Activated CD8-positive, alpha-beta memory T cell treated with anti-CD3 and anti-CD28 coated beads, Interleukin-2, amount 50 U/mL, for 4 hours (primary cell): ENCODE data around the gene ABHD17C.
A peak's percentile ranks its signal among the peaks of the same experiment; 100 is the strongest.

ENCODE experiments used
- DNase-seq: peaks from one replicate; pipeline ENCODE4 v3.0.0-alpha.2; 2020

ABHD17C gene

GRCh38 chr15:80769153-80769828 is 74.2 kb downstream of the ABHD17C start:
- no peak for DNase-seq

DNA sequence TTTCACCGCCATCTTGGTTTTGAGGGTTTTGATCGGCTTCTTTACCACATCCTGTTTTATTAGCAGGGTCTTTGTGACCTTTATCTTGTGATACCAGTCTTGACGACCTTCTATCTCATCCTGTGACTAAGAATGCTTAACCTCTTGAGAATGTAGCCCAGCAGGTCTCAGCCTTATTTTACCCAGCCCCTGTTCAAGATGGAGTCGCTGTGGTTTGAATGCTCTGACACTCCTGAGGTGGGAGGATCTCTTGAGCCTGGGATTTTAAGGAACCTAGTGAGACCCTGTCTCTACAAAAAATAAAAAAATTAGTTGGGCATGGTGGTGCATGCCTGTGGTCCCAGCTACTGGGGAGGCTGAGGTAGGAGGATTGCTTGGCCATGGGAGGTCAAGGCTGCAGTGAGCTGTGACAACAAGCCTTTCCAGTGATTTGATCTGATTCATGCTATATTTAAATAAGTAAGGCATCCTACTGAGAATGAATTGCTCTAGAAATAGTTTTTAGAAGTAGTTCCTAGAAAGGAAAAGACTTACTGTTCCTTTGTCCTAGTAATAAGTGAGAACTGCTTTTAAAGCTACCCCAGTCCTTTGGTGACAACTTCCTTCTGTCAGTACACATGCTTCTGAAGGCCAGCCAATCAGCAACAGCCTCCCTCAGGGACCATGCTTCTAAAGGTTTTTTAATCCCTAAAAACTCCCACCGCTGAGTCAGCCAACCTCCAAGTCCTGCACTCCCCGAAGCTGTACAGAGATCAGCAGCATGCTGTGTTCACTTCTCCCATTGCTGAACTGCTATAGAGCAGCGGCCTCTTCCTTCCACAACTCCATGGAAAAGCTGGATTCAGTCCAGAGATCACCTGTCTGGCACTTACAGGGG is 75.0 kb downstream of the ABHD17C start:
- no peak for DNase-seq

DNA sequence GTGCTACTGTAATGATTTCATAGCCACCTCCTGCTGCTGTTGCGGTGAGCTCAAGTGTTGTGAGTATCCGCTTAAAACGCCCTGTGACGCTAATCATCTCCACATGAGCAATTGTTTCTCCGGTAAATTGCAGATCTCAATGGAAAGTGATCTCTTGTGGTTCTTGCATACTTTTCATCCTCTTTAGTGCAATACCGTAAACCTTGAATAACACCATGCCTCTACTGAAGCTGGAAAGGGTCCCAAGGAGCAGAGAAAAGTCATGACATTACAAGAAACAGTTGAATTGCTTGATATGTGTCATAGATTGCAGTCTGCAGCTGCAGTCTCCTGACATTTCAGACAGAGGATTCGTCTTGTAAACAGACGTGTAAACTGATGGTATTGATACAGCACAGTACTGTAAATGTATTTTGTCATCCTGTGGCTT is 78.0 kb downstream of the ABHD17C start:
- DNase-seq, result no peak

- no peak for DNase-seq
Measured at GRCh38 chr15:80773792-80774352, 78.8 kb downstream of the ABHD17C start.

GRCh38 chr15:80774486-80774885 is 79.4 kb downstream of the ABHD17C start:
- no peak for DNase-seq

- no peak for DNase-seq
Measured at GRCh38 chr15:80775338-80775737, 80.2 kb downstream of the ABHD17C start.

DNA sequence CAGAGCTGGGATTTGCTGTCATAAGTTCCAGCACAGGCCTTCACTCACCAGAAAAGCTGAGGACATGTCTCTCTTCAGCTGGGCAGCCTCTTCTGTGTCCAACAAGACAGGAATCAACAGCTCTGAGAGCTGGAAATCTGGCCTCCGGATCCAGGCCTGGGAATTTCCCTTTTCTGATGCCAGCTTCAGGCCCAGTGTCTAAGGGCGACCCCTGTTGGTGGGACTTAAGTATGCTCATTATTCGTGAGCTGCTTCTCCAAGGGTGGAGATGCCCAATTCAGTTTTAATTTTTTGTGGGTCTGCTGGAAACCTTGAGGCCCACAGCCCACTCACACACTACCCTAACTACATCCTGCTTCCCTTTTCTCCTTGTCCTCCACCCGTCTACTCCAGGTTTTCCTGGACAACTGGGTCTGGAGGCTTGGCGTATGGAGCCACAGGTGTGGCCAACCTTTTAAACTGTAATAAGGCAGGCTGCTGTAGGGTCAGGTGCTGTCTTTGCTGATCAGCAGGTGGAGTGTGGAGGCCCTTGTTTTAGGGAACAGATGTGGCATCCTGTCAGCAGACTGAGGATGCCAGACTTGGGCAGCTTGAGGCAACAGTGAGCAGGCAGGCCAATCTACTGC is 81.4 kb downstream of the ABHD17C start:
- peak; percentile 51 for DNase-seq

DNA sequence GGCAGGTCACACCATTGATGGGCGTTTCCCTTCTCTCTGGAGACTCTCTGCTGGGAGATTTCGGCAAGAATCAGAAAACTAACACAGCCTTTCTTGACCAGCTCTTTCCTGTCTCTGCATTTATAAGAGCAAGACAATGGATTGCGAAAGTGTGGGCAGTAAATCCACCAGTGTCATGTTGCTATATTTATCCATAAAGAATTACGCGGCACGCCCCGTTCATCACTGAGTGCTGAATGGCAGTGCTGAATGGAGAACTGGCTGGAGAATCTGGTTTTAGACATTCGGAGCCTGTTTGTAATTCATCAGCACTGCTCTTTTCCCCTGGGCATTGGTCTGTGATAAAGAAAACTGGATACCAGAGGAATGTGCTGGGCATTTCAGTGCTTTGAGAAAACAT is 82.0 kb downstream of the ABHD17C start:
- no peak for DNase-seq

DNA sequence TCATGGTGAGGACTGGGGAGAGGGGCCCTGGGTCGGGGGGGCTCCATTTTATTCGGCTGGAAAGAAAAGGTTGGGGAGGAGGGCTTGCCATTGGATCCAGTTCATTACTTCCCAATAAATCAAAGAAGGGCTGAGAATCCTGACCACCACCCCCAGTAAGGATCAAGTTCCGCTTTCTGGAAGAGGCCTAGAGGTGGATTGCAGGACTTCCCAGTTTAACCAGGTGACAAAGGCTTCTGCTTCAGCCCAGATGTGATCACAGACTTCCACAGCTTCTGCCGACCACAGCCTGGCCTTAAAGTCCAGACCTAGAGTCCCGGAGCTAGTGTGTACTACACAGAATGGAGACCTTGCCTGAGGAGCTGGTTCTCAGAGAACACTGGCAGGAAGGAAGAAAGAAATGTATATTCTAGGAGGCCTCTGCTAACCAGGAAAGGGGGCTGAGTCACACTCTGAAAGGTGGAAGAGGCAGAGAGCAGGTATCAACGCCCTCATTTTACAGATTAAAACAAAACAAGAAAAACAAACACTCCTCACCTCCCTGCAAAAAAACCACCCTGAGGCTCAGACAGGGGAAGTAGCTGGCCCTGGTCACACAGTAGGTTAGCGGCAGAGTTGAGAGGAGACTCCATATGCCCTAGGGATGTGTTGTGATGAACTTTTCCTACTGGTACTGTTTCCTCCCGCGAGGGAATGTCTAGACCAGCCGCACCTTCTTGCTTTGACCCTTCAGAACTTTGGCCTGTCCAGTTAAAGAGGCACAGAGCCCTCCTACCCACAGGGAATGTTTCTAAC is 82.9 kb downstream of the ABHD17C start:
- no peak for DNase-seq

DNA sequence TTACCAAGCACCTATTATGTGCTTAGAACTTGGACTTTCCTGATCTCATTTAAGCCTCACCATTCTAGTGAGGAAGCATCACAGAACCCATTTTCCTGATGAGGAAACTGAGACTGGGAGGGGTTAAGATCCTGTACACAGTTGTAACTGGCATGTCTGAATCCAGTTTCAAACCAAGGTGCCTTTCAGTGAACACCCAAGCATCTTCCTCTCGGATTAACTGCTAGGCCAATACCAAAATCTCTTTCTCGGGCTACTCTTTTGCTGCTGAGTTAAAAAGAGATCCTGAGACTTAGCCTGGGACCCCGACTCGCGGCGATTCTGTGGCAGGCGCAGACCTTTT is 83.5 kb downstream of the ABHD17C start:
- DNase-seq, result no peak

DNA sequence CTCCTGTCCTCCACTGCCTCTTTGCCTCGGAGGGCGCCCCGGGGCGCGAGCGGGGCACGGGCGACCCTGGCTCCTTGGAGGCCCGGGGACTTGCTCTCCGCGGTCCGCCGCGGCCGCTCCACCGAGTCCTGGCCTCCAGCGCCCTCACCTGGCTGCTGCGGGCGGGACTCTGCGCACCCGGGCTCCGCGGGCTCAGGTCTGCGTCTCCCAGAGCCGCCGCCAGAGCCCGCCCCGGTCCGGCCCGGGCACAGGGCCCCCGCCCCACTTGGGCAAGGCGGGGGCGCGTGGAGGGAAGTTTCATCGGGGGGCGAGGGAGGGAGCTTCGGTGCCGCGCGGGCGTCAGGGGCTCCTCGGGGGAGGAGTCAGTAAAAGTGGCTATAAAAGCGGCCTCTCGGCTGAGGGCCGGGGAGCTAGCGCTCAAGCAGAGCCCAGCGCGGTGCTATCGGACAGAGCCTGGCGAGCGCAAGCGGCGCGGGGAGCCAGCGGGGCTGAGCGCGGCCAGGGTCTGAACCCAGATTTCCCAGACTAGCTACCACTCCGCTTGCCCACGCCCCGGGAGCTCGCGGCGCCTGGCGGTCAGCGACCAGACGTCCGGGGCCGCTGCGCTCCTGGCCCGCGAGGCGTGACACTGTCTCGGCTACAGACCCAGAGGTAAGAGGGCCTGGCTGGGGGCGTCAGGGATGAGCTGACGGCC is 84.0 kb downstream of the ABHD17C start, which contains the start of gene CEMIP:
CEMIP (plus strand) TSS at position 407 of the 694 bp plus-strand sequence. CDS start 94,510 bp downstream, outside the sequence.
- no peak for DNase-seq

DNA sequence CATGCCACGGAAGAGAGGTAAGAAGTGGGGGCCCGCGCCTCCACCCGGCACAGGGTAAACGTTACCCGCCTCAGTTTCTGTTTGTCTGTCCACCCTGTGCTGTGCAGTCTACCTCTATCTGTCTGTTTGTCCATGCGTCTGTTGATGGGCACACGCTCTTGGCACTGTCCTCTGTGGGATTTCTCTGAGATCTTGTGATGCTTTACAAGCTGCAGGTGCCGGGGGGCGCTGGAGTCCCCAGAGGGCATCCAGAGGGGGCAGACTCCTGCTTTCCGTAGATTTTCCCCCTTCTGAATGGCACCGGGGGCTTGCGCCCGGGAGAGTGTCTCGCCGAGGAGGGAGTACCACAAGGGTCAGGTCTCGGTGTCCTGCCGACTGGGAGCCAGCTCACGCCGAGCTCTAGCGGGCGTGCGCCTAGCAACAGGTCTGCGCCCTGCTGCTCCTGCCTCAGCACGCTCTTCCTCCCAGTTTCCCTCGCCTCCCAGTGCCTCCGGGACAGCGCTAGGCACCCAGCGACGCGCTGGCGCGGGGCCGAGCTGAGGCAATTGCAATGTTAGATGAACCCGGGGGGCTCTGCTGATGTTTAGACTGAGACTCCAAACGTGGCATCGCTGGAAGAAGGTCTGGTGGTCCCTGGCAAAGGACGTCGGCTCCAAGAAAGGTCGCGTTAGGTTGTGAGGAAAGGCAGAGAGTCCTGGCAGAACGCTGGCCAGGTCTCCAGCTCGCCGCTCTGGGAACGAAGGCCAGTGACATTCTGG is 84.7 kb downstream of the ABHD17C start:
- no peak for DNase-seq

GRCh38 chr15:80780416-80781221 is 85.5 kb downstream of the ABHD17C start:
- no peak for DNase-seq

GRCh38 chr15:80783260-80783659 is 88.2 kb downstream of the ABHD17C start:
- no peak for DNase-seq

DNA sequence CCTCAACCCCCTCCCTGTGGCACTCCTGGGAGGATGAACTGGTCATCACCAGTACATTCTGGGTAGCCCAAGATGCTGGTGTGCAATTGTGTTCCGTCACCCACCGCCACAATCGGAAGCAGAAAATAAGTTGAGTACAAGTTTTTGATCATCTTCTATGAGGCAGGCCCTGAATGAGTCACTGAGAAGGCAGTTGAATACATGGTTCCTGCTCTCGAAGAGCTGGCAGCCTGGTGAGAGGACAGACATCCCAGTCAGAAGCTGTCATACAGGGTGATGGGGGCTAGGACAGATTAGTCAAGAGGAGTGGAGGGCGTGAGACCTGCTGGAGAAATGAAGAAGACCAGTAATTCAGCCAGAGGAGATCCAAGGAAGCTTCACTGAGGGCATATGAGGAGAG is 90.2 kb downstream of the ABHD17C start:
- DNase-seq, result no peak

DNA sequence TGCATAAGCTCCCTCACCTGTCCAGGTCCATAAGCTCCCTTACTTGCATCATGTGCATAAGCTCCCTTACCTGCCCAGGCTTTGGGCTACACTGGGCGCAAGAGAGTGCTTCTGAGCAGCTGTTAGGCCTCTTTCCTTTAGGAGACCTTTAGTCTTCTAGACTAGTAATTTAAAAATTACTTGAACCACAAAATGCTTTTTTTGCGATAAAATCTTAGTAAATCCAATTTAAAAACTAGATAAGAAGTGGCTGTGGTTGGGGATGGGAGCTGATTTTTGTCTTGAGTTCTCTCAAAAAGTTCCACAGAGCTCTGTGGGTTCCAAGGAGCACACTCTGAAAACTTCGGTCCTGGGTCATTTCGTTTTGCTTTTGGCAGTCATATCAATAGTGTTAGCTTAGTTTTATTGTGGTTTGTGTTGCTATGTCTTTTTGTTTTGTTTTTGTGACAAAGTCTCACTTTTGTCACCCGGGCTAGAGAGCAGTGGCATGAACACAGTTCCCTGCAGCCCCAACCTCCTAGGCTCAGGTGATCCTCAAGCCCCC is 90.8 kb downstream of the ABHD17C start:
- no peak for DNase-seq

DNA sequence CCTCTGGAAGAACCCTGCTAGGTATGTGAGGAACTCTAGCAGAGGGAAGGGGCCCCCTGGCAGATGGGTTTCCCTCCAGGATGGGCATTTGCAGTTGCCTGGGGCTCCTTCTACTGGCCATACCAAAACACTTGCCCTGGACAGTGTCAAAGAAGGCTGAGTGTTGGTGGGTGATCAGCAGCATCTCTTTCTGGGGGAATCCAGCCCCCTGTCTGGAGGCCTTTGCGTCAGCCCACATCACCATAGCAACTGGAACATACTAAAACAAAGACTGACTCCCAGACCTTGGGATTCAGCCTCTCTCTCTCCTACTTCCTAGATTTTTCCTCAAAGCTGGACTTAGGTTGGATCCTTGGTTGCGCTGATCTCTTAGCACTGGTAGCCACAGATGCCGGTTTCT is 92.2 kb downstream of the ABHD17C start:
- DNase-seq, result no peak

DNA sequence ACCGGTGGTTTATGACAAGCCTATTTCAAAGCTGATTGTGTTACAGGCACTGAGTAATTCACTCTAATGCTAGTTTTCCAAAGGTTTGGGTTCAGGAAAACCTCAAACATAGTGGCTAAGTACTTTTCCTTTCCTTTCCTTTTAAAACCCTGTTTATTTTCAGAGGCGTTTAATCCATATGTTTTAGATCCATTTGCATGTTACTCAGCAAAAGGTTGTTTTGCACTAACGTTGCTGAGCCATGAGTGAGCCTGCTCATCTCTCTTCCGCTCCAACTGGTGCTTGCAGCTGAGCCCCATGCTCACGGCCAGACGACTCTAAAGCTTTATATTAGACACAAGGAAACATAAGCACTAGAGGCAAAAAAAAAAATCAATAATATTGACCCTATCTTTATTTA is 93.4 kb downstream of the ABHD17C start:
- DNase-seq, result no peak

DNA sequence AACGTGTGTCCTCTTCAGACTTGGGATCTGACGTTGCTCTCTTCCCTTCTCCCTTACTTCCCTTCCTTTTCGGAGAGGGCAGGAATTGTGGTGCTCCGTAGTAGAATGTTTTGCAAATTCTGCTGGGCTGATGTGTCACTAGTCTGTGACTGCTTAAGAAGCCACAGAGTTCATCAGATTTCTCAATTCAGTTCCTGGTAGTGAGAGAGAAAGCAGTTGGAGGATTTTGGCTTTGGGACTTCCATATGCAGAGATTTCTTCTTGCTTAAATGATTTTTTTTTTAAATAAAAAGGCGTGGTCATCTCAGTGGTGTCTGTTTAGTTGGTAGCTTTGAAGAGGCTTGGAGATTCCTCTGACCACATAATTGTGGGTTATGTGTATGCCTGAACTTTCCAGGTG is 94.2 kb downstream of the ABHD17C start:
- DNase-seq, result no peak

- DNase-seq, result no peak
Measured at GRCh38 chr15:80789796-80790195, 94.7 kb downstream of the ABHD17C start.
